Measurements from ENCODE around the gene KRT38.

Gene KRT38

GRCh38 chr17:41440531-41441033 is at the start of gene KRT38:
Gene KRT38, minus strand, starts transcription at chr17:41440983. Its CDS starts 62 bp downstream, at chr17:41440921.
- DNase-seq (ENCODE audit: low read depth): no peak

- DNase-seq (ENCODE audit: low read depth): no peak
Measured at GRCh38 chr17:41489531-41489930, 48.7 kb upstream of the KRT38 start, which contains the start of gene KRT36. Gene KRT36, minus strand, starts transcription at chr17:41489910. Its CDS starts 46 bp downstream, at chr17:41489864.

DNA sequence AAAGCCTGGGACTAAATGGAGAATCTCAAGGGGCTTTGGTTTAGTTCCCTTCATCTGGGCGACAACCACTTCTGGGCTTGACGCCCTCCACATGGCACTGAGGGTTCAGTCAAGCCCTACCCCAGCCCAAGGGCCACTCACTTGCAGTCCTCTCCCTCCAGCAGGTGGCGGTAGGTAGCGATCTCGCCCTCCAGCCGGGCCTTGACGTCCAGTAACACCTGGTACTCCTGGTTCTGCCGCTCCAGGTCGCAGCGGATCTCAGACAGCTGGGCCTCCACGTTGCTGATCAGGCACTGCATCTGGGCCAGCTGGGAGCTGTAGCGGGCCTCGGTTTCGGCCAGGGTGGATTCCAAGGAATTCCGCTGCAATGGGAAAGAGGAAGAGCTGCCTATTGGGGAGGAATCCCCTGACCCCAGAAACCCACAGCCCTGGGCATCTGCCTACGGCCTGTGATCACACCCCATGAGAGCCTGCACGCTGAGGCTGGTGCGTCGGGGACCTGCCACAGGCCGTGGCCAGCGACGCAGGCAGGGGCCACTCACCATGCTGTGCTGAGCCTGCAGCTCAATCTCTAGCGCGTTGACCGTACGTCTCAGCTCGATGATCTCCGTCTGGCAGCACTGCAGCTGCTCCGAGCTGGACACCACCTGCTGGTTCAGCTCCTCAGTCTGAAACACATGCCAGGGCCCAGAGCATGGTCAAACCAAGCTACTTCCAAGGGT is 46.2 kb upstream of the KRT38 start:
- DNase-seq (ENCODE audit: low read depth): no peak

GRCh38 chr17:41486316-41486715 is 45.5 kb upstream of the KRT38 start:
- DNase-seq (ENCODE audit: low read depth): no peak

GRCh38 chr17:41484920-41485904 is 44.4 kb upstream of the KRT38 start:
- DNase-seq (ENCODE audit: low read depth): no peak

GRCh38 chr17:41483991-41484826 is 43.4 kb upstream of the KRT38 start:
- DNase-seq (ENCODE audit: low read depth): no peak

DNA sequence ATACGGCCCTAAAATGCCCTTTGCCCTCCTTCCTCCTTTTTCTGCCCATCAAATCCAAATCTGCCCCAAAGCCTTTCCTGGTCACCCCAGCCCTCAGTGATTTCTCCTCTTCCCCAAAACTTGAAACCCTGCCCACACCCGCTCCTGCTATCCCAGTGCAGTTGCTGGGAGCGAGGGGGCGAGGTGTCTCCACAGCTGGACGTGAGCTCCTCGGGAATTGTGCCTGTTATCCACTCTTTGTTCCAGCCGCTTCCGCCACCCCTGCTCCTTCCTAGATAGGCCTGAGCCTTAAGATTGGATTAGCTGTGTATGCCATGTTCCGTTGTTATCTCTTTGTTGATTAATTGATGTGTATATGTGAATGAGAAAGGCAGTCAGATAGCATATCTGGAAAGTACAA is 42.7 kb upstream of the KRT38 start:
- DNase-seq (ENCODE audit: low read depth): no peak

GRCh38 chr17:41481036-41481435 is 40.3 kb upstream of the KRT38 start, which contains the start of gene KRT35:
Gene KRT35, minus strand, starts transcription at chr17:41481151. Its CDS starts 54 bp downstream, at chr17:41481097.
- no peak for DNase-seq (ENCODE audit: low read depth)

DNA sequence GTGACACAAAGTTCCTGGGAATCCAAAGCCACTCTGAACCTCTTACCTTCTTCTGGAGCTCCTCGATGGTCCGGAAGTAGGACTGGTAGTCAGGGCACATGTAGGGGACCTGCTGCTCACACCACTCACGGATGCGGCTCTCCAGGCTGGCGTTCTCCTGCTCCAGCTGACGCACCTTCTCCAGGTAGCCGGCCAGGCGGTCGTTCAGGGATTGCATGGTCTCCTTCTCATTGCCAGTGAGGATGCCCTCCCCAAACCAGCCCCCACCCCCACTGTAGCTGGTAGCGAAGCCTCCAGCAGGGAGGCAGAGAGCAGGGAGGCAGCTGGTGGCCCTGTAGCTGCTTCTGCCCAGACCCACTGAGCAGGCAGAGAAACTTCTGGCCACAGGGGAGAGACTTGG is 39.8 kb upstream of the KRT38 start:
- no peak for DNase-seq (ENCODE audit: low read depth)

DNA sequence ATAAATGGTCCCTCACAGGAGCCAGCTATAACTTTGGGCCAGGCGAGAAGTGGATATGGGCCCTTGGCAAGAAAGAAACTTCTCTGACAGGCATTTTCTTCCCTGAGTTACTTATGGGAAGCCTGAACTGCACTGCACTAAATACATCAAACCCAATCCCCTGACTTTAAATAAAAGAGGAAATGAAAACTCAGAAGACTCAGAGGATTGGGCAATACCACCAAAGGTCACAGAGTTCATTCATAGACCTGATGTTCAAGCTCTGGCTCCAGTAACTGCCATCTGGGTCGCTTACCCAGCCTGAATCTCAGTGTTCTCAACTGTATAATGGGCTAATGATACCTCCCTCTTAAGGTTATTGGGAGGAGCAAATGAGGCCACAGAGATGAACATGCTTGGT is 39.4 kb upstream of the KRT38 start:
- no peak for DNase-seq (ENCODE audit: low read depth)

DNA sequence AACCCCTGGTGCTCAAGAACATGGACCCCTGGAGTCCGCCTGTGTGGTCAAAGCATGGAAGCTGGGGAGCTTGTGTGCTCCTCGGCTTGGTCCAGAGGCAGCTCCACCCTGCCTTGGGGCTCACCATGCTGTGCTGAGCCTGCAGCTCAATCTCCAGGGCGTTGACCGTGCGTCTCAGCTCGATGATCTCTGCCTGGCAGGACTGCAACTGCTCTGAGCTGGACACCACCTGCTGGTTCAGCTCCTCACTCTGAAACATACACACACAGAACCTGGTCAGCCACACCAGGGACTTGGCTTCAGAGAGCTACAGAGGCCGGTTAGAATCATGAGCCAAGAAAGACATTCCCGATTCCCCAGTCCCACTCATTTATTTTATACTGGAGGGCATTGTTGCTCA is 37.5 kb upstream of the KRT38 start:
- no peak for DNase-seq (ENCODE audit: low read depth)

GRCh38 chr17:41476866-41477815 is 36.4 kb upstream of the KRT38 start:
- no peak for DNase-seq (ENCODE audit: low read depth)

GRCh38 chr17:41475421-41475820 is 34.6 kb upstream of the KRT38 start:
- no peak for DNase-seq (ENCODE audit: low read depth)

DNA sequence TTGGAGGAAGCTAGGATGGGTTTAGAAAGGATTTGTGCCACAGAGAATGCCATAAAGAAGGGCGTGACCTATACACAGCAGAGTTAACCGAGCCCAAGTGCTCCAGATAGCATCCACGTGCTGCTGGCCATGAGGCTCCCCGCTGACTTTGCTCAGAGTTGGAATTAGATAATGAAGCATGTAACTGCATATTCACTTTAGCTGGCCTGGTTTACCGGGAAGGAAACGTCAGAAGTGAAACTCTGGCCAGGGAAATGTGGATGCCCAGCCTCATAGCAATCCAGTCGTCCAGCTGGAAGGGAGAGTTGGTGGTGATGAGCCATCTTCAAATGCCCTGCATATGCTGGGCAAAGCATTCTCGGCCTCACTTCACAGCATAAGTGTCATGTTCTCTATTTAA is 34.1 kb upstream of the KRT38 start:
- DNase-seq (ENCODE audit: low read depth): peak; percentile 45

GRCh38 chr17:41468346-41468745 is 27.6 kb upstream of the KRT38 start:
- no peak for DNase-seq (ENCODE audit: low read depth)

DNA sequence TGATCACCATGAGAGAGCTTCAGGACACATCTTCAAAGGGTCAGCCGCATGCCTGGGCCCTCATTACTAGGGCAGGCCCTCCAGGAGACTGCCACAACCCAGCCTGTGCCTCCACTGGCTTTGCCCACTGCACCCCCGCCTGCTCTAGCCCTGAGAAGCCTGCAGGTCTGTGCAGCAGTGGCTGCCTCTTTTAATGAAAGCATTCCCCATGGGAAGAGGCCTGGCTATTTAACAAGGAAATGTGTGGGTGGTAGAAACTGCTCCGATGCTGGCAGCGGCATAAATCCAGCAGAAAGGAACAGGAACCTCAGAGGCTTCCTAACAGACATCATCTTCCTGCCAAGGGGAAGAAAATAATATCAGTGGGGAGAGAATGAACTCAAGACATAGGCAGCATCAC is 26.8 kb upstream of the KRT38 start:
- DNase-seq (ENCODE audit: low read depth): no peak

- no peak for DNase-seq (ENCODE audit: low read depth)
Measured at GRCh38 chr17:41466988-41467387, 26.2 kb upstream of the KRT38 start, which contains the start of gene KRT32. Gene KRT32, minus strand, starts transcription at chr17:41467386. Its CDS starts 61 bp downstream, at chr17:41467325.

GRCh38 chr17:41464682-41465081 is 23.9 kb upstream of the KRT38 start:
- DNase-seq (ENCODE audit: low read depth): peak; percentile 82

DNA sequence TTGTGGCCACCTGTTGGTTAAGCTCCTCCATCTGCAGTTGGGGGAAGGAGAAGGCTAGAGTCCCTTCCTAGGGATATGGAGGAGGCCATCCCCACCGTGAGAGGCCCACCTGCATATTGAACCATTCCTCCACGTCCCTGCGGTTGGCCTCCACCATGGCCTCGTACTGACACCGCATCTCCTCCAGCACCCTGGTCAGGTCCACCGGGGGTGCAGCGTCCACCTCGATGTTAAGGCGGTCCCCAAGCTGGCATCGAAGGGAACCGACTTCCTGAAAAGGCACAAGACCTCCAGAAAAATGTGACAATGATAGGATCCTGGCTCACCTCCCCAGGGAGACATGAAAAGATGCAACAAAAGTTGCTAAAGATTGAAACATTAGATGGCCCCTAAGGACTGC is 23.4 kb upstream of the KRT38 start:
- DNase-seq (ENCODE audit: low read depth): no peak

DNA sequence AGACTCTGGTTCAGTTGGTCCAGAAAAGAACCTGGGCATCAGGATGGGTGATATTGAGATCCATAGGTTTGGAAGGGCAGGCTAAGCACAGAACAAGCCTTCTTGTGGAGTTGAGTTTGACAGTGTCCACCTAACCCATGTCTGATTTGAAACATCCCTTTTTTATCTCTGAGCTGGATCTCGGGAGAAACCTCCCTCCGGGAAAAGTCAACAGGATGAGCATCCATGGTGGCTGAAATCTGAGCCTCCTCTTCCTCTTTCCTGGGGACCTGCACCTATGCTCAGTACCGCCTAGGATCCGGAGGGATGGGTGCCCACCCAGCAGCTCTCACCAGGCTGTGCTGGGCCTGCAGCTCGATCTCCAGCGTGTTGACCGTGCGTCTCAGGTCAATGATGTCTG is 23.0 kb upstream of the KRT38 start:
- no peak for DNase-seq (ENCODE audit: low read depth)

DNA sequence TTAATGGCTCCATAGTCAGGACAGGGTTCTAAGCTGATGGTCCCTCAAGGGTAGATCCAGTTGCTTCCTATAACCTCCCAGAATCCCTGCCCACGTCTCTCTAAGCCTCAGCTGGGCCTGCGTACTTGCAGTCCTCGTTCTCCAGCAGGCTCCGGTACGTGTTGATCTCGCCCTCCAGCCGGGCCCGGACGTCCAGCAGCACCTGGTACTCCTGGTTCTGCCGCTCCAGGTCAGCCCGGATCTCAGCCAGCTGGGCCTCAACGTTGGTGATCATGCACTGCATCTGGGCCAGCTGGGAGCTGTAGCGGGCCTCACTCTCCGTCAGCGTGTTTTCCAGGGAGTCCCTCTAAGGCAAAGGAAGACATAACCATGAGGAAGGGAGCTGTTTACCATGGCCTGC is 21.9 kb upstream of the KRT38 start:
- DNase-seq (ENCODE audit: low read depth): no peak
